Measurements from ENCODE around the gene HOMER1.

- TF ChIP-seq, protein P1, sequence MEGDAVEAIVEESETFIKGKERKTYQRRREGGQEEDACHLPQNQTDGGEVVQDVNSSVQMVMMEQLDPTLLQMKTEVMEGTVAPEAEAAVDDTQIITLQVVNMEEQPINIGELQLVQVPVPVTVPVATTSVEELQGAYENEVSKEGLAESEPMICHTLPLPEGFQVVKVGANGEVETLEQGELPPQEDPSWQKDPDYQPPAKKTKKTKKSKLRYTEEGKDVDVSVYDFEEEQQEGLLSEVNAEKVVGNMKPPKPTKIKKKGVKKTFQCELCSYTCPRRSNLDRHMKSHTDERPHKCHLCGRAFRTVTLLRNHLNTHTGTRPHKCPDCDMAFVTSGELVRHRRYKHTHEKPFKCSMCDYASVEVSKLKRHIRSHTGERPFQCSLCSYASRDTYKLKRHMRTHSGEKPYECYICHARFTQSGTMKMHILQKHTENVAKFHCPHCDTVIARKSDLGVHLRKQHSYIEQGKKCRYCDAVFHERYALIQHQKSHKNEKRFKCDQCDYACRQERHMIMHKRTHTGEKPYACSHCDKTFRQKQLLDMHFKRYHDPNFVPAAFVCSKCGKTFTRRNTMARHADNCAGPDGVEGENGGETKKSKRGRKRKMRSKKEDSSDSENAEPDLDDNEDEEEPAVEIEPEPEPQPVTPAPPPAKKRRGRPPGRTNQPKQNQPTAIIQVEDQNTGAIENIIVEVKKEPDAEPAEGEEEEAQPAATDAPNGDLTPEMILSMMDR (conservative IDR thresholded peaks at IDR 0.05 in 1 of 2, IDR thresholded peaks at IDR 0.05 in 1 of 2; ENCODE audit: low read depth in 1 of 2, low read length in 2 of 2) = no peak
- no peak for TF ChIP-seq EZH2 (IDR thresholded peaks at IDR 0.05; ENCODE audit: low read length, missing control alignments)
These were observed 23.5 kb downstream of the HOMER1 start for GRCh38 chr5:79490323-79490936.
